GM18870 (cell line): Measurements from ENCODE around the gene ATXN8OS.
"Not testable (repeated sequence)": the region's sequence is repeated elsewhere in the genome, so short reads cannot be mapped to it uniquely, and the experiment has no call there.

Experiments
- ATAC-seq: cut with Tn5 transposase; IDR thresholded peaks from one replicate; pipeline ENCODE4 v1.9.1; 2021; ENCODE audit warnings: moderate library complexity; ENCODE audit not compliant: unreplicated experiment

Gene ATXN8OS

DNA sequence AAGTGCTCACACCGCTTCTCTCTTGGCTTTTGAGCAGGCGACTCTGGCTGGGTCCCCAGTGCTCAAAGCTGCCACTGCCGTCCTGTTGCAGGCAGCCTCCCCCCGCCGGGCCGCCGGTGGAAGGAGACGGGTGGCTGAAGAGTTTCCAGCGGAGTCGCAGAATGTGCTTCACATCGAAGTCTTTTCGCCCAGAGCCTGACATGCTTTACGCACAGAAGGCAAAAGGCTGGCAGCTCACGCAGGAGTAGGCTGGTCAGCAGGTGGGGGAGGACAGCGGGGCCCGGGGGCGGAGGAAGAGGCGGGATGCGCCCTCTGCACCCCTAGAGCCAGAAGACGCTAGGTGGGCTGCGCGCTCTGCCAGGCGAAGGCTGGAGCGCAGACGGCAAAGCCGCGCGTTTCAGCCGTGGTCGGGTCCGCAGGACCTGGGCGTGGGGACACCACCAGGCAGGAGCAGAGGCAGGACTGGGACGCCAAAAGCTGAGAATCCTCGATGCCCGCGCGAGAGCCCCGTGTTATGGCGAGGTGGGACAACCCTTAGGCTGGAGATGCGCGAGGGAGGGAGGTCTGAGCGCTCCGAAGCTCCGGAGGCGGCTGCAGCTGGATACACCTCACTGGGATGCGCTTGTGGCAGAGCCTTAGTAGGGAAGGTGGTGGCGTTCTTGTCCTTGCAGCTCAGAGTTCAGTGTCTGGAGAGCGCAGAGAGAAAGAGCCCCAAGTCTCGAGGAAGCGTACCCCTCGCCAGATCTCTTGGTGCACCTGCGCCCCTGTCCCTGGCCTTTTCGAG, at the start of gene ATXN8OS:
TSS of gene ATXN8OS (plus strand) at position 329 of the 784 bp plus-strand sequence.
- no peak for ATAC-seq

GRCh38 chr13:70080012-70080411, 27.6 kb upstream of the ATXN8OS start:
- ATAC-seq, result no peak

GRCh38 chr13:70087247-70087646, 20.4 kb upstream of the ATXN8OS start:
- no peak for ATAC-seq

DNA sequence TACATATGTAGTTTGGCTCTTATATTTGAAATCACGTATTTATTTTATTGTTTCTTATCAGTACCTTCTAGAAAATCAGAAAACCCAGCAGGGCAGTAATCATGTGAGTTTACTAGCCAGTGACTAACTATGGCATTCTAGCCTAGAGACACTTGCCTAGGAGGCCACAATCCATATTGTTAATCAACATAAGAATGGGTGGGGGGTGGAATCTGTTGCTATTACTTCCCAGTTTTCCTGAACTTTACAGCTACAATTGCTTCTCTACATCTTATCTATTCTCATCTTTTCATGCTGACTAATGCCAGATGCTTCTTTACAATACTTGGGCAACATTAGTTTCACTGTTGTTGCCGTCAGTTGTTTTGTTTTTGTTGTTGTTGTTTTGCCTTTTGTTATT, 18.7 kb upstream of the ATXN8OS start:
- ATAC-seq, result no peak

DNA sequence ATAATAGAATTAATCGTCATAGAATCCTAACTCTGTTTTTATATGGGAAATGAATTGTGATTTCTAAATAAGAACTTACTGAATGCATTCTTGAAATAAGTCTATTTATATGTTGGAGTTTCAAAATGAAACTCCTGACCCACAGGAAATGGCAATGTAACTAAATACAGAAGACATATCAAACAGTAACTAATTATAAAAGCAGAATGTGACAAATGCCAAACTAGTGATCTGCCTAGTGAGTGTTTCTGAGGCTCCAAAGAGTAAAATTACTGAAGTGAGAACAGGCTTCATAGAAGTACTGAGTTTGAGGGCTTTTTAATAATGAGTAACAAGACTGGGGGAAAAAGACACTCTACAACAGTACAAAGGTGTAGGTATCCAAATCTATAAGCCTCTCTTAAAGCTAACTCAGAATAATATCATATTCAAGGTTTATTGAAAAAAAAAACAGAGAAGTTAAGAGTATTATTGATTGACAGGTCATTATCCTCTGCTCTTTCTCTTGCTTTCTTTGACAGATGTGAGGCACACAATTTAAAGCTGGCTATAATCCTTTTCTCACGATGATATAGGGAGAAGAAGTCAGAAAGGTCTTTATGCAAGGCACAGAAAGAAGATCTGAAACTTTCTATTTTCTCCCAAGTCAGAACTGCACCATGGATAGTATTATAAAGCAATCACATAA, 17.4 kb upstream of the ATXN8OS start:
- peak; percentile 69 for ATAC-seq

GRCh38 chr13:70098669-70099068, 9.0 kb upstream of the ATXN8OS start:
- no peak for ATAC-seq

DNA sequence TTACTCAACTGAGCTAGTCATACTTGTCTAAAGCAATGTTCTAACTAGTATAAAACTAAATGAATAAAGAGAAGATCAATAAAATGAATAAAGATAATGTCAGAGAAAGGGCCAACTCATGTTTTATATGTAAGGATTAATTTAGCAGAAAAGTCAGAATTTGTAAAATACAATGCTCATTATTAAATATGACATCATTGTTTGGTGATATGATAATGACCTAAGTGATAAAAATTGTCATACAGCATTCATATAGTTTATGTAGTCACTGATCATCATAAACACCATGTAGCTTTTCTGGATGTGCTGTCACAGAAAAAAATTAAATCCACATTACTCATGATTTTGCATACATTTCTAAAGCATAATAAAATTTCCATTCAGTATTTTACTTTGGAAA, 3.1 kb upstream of the ATXN8OS start:
- no peak for ATAC-seq

GRCh38 chr13:70107125-70107497, 515 bp upstream of the ATXN8OS start:
- no peak for ATAC-seq

GRCh38 chr13:70108356-70109105, 905 bp downstream of the ATXN8OS start, which contains the start of gene KLHL1:
Gene KLHL1, minus strand, starts transcription at chr13:70108452. Its CDS starts 753 bp downstream, at chr13:70107699.
- no peak for ATAC-seq

DNA sequence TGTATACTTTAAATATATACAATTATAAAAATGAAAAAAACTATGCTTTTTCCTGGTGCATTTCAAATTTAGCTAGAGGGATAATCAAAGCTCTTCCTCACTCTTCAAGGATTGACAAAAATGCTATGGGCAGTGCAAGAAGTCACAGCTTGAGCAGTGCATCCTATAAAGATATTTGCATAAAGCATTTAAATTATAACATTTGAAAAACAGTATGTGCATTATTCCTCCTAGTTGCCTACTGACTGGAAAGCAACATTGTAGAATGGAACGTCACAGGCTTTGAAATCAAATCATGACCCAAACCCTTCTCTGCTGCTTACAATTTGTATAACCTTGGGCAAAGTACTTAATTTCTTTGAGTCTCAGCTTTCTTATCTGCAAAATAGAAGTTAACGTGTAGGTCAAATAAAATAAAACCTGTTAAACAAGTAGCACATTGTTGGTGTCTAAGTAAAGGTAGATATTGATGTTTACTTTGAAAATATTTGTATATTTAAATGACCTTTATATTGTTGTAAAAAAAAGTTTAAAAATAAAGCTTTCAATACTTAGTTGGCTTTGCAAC, 9.8 kb downstream of the ATXN8OS start:
- ATAC-seq, result no peak

DNA sequence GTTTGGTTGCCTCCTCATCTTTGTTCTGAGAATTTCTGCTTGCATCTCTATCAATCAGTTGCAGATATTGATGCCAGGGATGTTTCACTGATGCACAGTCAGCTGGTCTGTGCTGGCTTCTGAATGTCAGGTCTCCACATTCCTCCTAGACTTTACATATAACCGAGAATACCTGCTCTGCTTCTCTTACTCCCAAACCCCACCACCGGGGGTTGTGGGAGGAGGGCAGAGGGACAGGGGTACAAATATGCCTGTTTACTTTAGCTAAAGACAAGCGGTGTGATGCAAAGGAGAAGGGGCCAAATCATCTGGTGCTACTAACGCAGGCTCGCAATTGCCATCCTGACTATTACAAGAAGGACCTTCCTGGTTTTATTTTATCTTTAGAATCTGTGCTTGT, 18.1 kb downstream of the ATXN8OS start:
- no peak for ATAC-seq

DNA sequence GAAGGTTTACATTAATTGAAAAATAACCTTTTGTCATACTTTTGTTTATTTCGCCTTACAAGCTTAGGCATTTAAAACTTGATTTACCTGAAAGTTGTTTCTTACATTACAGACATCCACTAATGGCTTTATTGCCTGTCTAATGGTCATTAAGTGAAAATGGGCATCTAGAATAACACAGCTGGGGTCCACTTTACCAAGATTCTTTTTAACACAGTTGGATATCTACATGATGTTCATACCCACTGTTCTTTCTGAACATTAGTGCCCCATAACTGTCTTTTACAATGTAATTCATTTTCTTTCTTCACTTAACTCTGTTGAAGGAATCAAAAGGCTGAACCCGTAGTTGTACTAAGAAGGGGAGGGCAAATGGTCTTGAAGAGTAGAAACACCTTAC, 20.5 kb downstream of the ATXN8OS start:
- no peak for ATAC-seq

GRCh38 chr13:70142658-70143057, 35.0 kb downstream of the ATXN8OS start:
- ATAC-seq, result not testable (repeated sequence)

DNA sequence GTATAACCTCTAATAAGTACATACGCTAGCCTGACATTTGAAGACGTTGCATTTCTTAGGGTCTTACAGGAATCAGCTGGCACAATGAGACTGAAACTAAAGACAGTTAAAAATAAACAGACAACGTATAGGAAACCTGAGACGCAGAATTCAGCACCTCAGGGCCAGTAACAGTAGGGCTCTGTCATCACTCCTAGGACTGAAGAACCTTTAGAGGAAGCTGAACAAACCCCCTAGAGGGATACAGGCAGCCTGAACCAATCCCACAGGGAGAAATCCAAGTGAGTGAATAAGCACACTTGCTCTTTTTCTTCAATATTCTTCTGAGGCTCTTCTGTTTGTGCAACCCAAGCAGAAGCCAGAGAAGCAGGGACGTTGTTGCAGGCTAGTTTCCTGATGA, 54.5 kb downstream of the ATXN8OS start:
- no peak for ATAC-seq

- no peak for ATAC-seq
Observed at GRCh38 chr13:70170689-70171088, 63.1 kb downstream of the ATXN8OS start.

DNA sequence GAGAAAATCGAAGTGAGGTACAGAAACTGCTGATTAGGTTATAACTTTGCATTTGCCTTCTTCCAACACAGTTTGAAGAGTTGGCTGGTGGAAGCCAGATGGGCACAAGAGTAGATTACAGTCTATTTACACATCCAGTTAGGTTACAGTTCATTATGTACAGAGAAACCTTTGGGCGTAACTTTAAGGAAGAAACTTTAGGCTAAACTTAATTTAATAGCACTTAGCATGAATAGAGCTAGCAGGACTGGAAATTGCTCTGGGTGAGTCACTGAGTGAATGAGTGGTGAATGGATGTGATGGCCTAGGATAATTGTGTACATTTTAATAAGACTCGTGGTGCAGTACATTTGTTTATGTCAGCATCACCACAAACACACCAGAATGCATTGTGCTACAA, 63.5 kb downstream of the ATXN8OS start:
- no peak for ATAC-seq

- ATAC-seq, result no peak
Observed at GRCh38 chr13:70172946-70173597, 65.4 kb downstream of the ATXN8OS start.

DNA sequence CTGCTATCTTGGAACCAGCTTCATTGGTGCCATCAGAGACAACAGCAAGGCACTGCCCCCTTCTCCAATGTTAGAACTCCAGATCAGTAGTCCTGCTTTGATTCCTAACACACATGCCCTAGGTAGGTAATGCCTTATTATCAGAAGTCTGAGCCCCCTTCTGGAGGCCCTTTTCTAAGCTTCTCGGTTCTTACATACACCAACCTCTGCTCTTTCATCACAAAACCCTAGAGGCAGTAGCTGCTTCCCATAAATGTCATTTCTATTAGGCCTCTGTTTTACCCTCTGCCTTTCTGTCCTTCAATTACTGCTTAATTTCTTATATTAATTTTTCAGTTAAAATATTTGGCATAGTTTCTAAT, 66.0 kb downstream of the ATXN8OS start:
- no peak for ATAC-seq

- ATAC-seq, result no peak
Observed at GRCh38 chr13:70178346-70178745, 70.7 kb downstream of the ATXN8OS start.
